ENCODE measurements around the gene VIPR1. TPM values are rescaled to one million over a fixed set of nuclear protein-coding genes. Genes with fewer than 3 reads are reported as not detected.

VIPR1 gene
- total RNA-seq, 4 donors from 2014 or later: 2.4 to 17.3 (median 10.4) TPM

- 4% methylated on average over 3 of the region's 3 CpGs for whole genome bisulfite sequencing, 2 donors
- no peaks in the 10 kb centered on the region for H3K9me3 ChIP-seq
- H3K27ac ChIP-seq: peak overlapping the region; percentile 85 to 93 (median 88)
- H3K4me1 ChIP-seq: peaks cover 0 to 27% (median 7%) of the 10 kb centered on the region in 4 donors
- TF ChIP-seq POLR2A (IDR thresholded peaks at IDR 0.05): no peak
- no peak for TF ChIP-seq EP300 (IDR thresholded peaks at IDR 0.05)
- TF ChIP-seq CTCF (IDR thresholded peaks at IDR 0.05): no peak
- no peaks in the 10 kb centered on the region for H3K36me3 ChIP-seq
- H3K4me3 ChIP-seq: peak overlapping the region; percentile 69 to 92 (median 72)
- no peak for DNase-seq (ENCODE audit: low spot score in 2 of 2)
- H3K27me3 ChIP-seq: no peaks in the 10 kb centered on the region
Observed at GRCh38 chr3:42582474-42583070, 80.1 kb downstream of the VIPR1 start.

Small RNAs within 50 kb of the gene (small RNA-seq; reads per million reads assigned to genes)
- gene AC092047.1: not detected

Other genes with a start within 250 kb of the VIPR1 start
- gene CCK, start 236.5 kb upstream of the VIPR1 start, total RNA-seq: not detected
- not detected for gene LYZL4, start 92.0 kb upstream of the VIPR1 start, total RNA-seq
- 10 to 100 TPM; 74.1 to 95.3 (median 86.1) TPM for gene SEC22C, start 79.3 kb downstream of the VIPR1 start, total RNA-seq
- gene SS18L2, start 88.2 kb downstream of the VIPR1 start, total RNA-seq: 10 to 100 TPM; 10.2 to 28.2 (median 15.7) TPM
- 100 to 1,000 TPM; 122 to 175 (median 146) TPM for gene NKTR, start 98.0 kb downstream of the VIPR1 start, total RNA-seq
- 10 to 100 TPM; 44.6 to 81.3 (median 60.3) TPM for gene ZBTB47, start 151.1 kb downstream of the VIPR1 start, total RNA-seq
- gene KLHL40, start 182.9 kb downstream of the VIPR1 start, total RNA-seq: under 1 TPM in 1 of 4 donors, not detected in 3; 0.42 TPM
- gene HHATL, start 200.2 kb downstream of the VIPR1 start, total RNA-seq: 1 to 10 TPM in 1 of 4 donors, not detected in 3; 3.5 TPM